GM23248 (cell line): ENCODE data around the gene MYOG.

Experiments used
- EZH2 ChIP-seq: fragments of 200-600 bp; sonication (generic); IDR thresholded peaks from 2 replicates; pipeline ENCODE4 v1.6.1; 2018; ENCODE audit warnings: antibody characterized with exemption, mild to moderate bottlenecking; ENCODE audit not compliant: insufficient read depth, poor library complexity, severe bottlenecking
- EZH2phosphoT487 ChIP-seq: fragments of 200-600 bp; sonication (generic); IDR thresholded peaks from 2 replicates; pipeline ENCODE4 v1.6.1; 2018; ENCODE audit warnings: antibody characterized with exemption, moderate library complexity, mild to moderate bottlenecking, low read depth; ENCODE audit not compliant: insufficient read depth

DNA sequence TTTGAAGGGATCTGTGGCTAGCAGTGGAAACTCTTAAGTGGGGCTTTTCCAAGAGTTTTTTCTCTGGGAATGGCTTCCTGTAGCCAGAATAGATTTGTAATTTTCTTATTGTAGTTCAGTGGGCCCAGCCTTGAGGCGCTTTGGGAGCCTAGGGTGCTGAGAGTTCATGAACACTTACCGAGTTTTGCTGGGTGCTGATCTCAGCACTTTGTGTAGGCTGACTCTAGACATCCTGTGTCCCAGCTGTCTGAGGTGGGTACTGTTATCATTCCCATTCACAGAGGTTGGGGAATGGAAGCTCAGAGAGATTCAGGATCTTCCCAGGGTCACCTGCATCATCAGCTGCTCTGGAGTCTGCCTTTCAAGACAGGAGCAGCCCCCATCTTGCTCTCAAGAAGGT, 52.5 kb downstream of the MYOG start:
- no peak for TF ChIP-seq EZH2phosphoT487
- TF ChIP-seq EZH2 = no peak
